RWPE1 (cell line): Measurements from ENCODE around the gene MYL6.
A peak's percentile ranks its signal among the peaks of the same experiment; 100 is the strongest.

Source experiments
- CTCF ChIA-PET: fragments of 350-600 bp; sonication (Branson Sonifier 250); formaldehyde crosslinking; extraction: SDS; loops from one replicate; lab custom pipeline; 2021; lab: Yijun Ruan, JAX
- POLR2A ChIA-PET: fragments of 400-600 bp; formaldehyde crosslinking; extraction: SDS; loops from one replicate; lab custom pipeline; 2020; ENCODE audit warnings: antibody characterized with exemption; ENCODE audit not compliant: low non-redundant PET; lab: Yijun Ruan, JAX
- DNase-seq: peaks from one replicate; pipeline ENCODE4 v3.0.0; 2012; ENCODE audit warnings: low spot score
- H3K27ac ChIP-seq: fragments of 450-650 bp; 2 replicates; pipeline ENCODE4 v1.5.1; 2017
- CTCF ChIP-seq: fragments of 450-650 bp; conservative IDR thresholded peaks from 2 replicates; pipeline ENCODE4 v1.5.1; 2017; ENCODE audit warnings: low read depth, mild to moderate bottlenecking

MYL6 gene

GRCh38 chr12:56150563-56150962 is 7.6 kb upstream of the MYL6 start:
- ChIA-PET POLR2A (no interaction called here), CTCF (interaction anchor here (0.6 to 1.3 kb wide), 2 partner anchors 37 to 49 kb away, joined by 4 to 5 read pairs; no protein-coding TSS in a partner anchor)
- DNase-seq, result peak; percentile 33
- H3K27ac ChIP-seq, result peak overlapping the region; percentile 97
- TF ChIP-seq CTCF, result no peak

- peak; percentile 59 for TF ChIP-seq CTCF
- peak; percentile 70 for DNase-seq
- CTCF ChIA-PET, result interaction anchor here (0.6 to 1.3 kb wide), 5 partner anchors 12 to 36 kb away, joined by 3 to 6 read pairs (median 4); no protein-coding TSS in a partner anchor
- POLR2A ChIA-PET, result interaction anchor here (0.6 kb wide), 1 partner anchor 16 kb away, joined by 4 read pairs; no protein-coding TSS in a partner anchor
- peak overlapping the region; percentile 97 for H3K27ac ChIP-seq
Measured at GRCh38 chr12:56151672-56152131, 6.5 kb upstream of the MYL6 start.

GRCh38 chr12:56152132-56152755 is 5.9 kb upstream of the MYL6 start, which contains the start of gene MYL6B:
Gene MYL6B, plus strand, starts transcription at chr12:56152587. Its CDS starts 1,332 bp downstream, at chr12:56153919.
- no peak for TF ChIP-seq CTCF
- ChIA-PET POLR2A (no interaction called here), CTCF (interaction anchor here (0.6 to 1.3 kb wide), 3 partner anchors 14 to 30 kb away, joined by 4 to 6 read pairs (median 5); no protein-coding TSS in a partner anchor)
- peak; percentile 91 for DNase-seq
- peak within 1 kb of the TSS; percentile 97 for H3K27ac ChIP-seq

- no peak for TF ChIP-seq CTCF
- peak overlapping the region; percentile 97 for H3K27ac ChIP-seq
- CTCF ChIA-PET, result no interaction called here
Measured at GRCh38 chr12:56152756-56153677, 5.1 kb upstream of the MYL6 start.

GRCh38 chr12:56153678-56154065 is 4.5 kb upstream of the MYL6 start:
- H3K27ac ChIP-seq, result peak overlapping the region; percentile 97
- POLR2A ChIA-PET, result no interaction called here

More at GRCh38 chr12:56152756-56153677, 5.1 kb upstream of the MYL6 start:
- POLR2A ChIA-PET, result no interaction called here
- DNase-seq, result no peak

More at GRCh38 chr12:56153678-56154065, 4.5 kb upstream of the MYL6 start:
- no peak for DNase-seq
- CTCF ChIA-PET, result no interaction called here
- no peak for TF ChIP-seq CTCF
